ENCODE results near the gene SET.

DNA sequence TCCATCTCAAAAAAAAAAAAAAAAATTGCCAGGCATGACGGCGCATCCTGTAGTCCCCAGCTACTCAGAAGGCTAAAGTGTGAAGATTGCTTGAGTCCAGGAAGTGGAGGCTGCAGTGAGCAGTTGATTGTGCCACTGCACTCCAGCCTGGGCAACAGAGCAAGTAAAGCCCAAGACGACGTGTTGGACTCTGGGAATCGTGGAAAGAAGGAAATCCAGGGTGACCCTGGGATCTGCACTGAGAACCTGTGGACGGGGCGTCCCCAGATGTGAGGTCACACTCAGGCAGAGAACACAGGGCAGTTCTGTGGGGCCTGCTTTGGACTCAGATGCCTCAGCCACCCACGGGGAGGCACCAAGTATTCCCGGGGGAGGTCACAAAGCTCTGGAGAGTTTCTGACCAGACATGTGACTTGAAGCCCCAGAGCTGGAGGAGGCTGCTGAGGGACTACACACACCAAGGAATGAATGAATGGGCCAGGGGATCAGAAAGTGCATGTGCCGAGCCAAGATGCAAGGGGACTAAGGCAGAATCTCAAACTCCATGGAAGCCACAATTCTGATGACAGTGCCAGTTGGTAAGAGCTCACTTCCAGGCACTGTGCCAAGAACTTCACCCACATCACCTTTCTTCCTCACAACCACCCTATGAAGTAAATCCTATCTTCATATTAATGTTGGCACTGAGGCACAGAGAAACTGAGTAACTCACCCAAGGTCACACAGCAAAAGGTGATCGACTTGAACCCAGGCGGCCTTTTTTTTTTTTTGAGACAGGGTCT lies 45.3 kb upstream of the SET start:
- TF ChIP-seq ZFP36L1 (CRISPR knock-in tag; IDR thresholded peaks at IDR 0.05) (no peak), EZH2 (conservative IDR thresholded peaks at IDR 0.05; ENCODE audit: low read depth, low read length) (no peak), SP1 (IDR thresholded peaks at IDR 0.05) (no peak), SP1 (CRISPR knock-in tag; IDR thresholded peaks at IDR 0.05) (no peak), HDAC2 (CRISPR knock-in tag; IDR thresholded peaks at IDR 0.05) (no peak)
